Breast epithelium (tissue), 4 donors: Measurements from ENCODE around the gene ETS2. TPM values are rescaled to one million over a fixed set of nuclear protein-coding genes. Genes with fewer than 3 reads are reported as not detected.

Source experiments
- DNase-seq, 2 donors: peaks; one replicate each; pipeline ENCODE4 v3.0.0-alpha.2; 2019; ENCODE audit warnings: low spot score in 2 of 2
- H3K27ac ChIP-seq, 2 donors: fragments of 200-600 bp; sonication (generic) in 1 of 2; one replicate each; pipeline ENCODE4 v1.5.1; 2016 to 2019; ENCODE audit warnings: mild to moderate bottlenecking in 1 of 2
- H3K27me3 ChIP-seq, 2 donors: fragments of 200-600 bp; sonication (generic) in 1 of 2; one replicate each; pipeline versions ENCODE4 v1.5.1 to v1.6.0; 2017 to 2019; ENCODE audit warnings: control low read depth in 1 of 2, mild to moderate bottlenecking in 1 of 2
- H3K36me3 ChIP-seq: fragments of 200-600 bp; one replicate; pipeline ENCODE4 v1.5.1; 2019
- H3K4me1 ChIP-seq, 2 donors: fragments of 200-600 bp; sonication (generic); one replicate each; pipeline ENCODE4 v1.5.1; 2016 to 2019; ENCODE audit warnings: control low read depth in 1 of 2
- H3K4me3 ChIP-seq, 3 donors: fragments of 200-600 bp; sonication (generic); 1 replicate in 2 of 3; 2 replicates in 1 of 3; pipeline ENCODE4 v1.5.1; 2016 to 2019; ENCODE audit warnings: mild to moderate bottlenecking in 3 of 3, moderate library complexity in 2 of 3
- H3K9me3 ChIP-seq, 2 donors: fragments of 200-600 bp; sonication (generic) in 1 of 2; one replicate each; pipeline ENCODE4 v1.5.1; 2016 to 2019; ENCODE audit warnings: control low read depth in 1 of 2
- POLR2A ChIP-seq: fragments of 450-650 bp; IDR thresholded peaks from one replicate; pipeline ENCODE4 v1.6.1; 2016; ENCODE audit warnings: antibody characterized with exemption, mild to moderate bottlenecking, moderate library complexity
- POLR2AphosphoS5 ChIP-seq, 3 donors: sonication (generic); formaldehyde crosslinking; IDR thresholded peaks; one replicate each; pipeline ENCODE4 v1.6.1; 2017; ENCODE audit warnings: antibody characterized with exemption in 3 of 3
- intact Hi-C: fragments of 100-400 bp; cut with DNase I; formaldehyde crosslinking; loops from one replicate; pipeline ENCODE4 v1.15.1; 2023; ENCODE audit warnings: low total_unique reads
- total RNA-seq, 3 donors: library from RNA; depleted of rRNA; stranded (reverse); fragments of >200 nt; gene quantifications; one replicate each; pipeline ENCODE4 v1.1.0, GENCODE V29; 2016
- TF ChIP-seq, protein P1 (sequence below), 3 donors: fragments of 450-650 bp; IDR thresholded peaks; one replicate each; pipeline ENCODE4 v1.5.1; 2016 to 2017; ENCODE audit warnings: antibody characterized with exemption in 3 of 3, mild to moderate bottlenecking in 3 of 3, moderate library complexity in 3 of 3

Gene ETS2
- total RNA-seq, 3 donors from 2014 or later, result 48.0 to 60.0 (median 57.5) TPM

- peak overlapping the region; percentile 96 to 100 (median 96) for H3K4me3 ChIP-seq
- no peaks in the 10 kb centered on the region for H3K36me3 ChIP-seq
- no peaks in the 10 kb centered on the region for H3K4me1 ChIP-seq
- intact Hi-C loops, result no loop called here
- TF ChIP-seq POLR2AphosphoS5 (IDR thresholded peaks at IDR 0.05) (peak in 1 of 3 donors; percentile 36), POLR2A (no peak)
- TF ChIP-seq, protein P1, sequence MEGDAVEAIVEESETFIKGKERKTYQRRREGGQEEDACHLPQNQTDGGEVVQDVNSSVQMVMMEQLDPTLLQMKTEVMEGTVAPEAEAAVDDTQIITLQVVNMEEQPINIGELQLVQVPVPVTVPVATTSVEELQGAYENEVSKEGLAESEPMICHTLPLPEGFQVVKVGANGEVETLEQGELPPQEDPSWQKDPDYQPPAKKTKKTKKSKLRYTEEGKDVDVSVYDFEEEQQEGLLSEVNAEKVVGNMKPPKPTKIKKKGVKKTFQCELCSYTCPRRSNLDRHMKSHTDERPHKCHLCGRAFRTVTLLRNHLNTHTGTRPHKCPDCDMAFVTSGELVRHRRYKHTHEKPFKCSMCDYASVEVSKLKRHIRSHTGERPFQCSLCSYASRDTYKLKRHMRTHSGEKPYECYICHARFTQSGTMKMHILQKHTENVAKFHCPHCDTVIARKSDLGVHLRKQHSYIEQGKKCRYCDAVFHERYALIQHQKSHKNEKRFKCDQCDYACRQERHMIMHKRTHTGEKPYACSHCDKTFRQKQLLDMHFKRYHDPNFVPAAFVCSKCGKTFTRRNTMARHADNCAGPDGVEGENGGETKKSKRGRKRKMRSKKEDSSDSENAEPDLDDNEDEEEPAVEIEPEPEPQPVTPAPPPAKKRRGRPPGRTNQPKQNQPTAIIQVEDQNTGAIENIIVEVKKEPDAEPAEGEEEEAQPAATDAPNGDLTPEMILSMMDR (IDR thresholded peaks at IDR 0.05), result peak in 2 of 3 donors; percentile 19 to 47
- peak overlapping the region; percentile 91 to 97 for H3K27ac ChIP-seq
- peak; percentile 65 to 69 for DNase-seq
- no peaks in the 10 kb centered on the region for H3K9me3 ChIP-seq
- H3K27me3 ChIP-seq, result no peaks in the 10 kb centered on the region
These were observed 871 bp upstream of the ETS2 start for GRCh38 chr21:38804789-38805327.

GRCh38 chr21:38806153-38806941, 618 bp downstream of the ETS2 start:
- Histone ChIP-seq H3K36me3 (no peaks in the 10 kb centered on the region), H3K27me3 (no peaks in the 10 kb centered on the region), H3K27ac (peak overlapping the region; percentile 91 to 97), H3K4me3 (peak overlapping the region; percentile 96 to 100 (median 96)), H3K9me3 (no peaks in the 10 kb centered on the region), H3K4me1 (no peaks in the 10 kb centered on the region)
- intact Hi-C loops, result no loop called here
- no peak for DNase-seq
- TF ChIP-seq, protein P1 (IDR thresholded peaks at IDR 0.05), result peak in 1 of 3 donors; percentile 5
- TF ChIP-seq POLR2A (no peak), POLR2AphosphoS5 (IDR thresholded peaks at IDR 0.05) (peak in 1 of 3 donors; percentile 36)

- Histone ChIP-seq H3K9me3 (no peaks in the 10 kb centered on the region), H3K4me3 (peak overlapping the region; percentile 96 to 100 (median 96)), H3K4me1 (no peaks in the 10 kb centered on the region), H3K36me3 (no peaks in the 10 kb centered on the region), H3K27me3 (no peaks in the 10 kb centered on the region), H3K27ac (peak overlapping the region; percentile 91 to 97)
- intact Hi-C loops, result no loop called here
- TF ChIP-seq POLR2AphosphoS5 (IDR thresholded peaks at IDR 0.05) (no peak), POLR2A (no peak)
- TF ChIP-seq, protein P1 (IDR thresholded peaks at IDR 0.05), result no peak
- DNase-seq, result no peak
These were observed 1.2 kb downstream of the ETS2 start for GRCh38 chr21:38806942-38807284.

- intact Hi-C loops, result no loop called here
- no peak for DNase-seq
- TF ChIP-seq POLR2AphosphoS5 (IDR thresholded peaks at IDR 0.05) (no peak), POLR2A (no peak)
- TF ChIP-seq, protein P1 (IDR thresholded peaks at IDR 0.05), result no peak
- no peaks in the 10 kb centered on the region for H3K36me3 ChIP-seq
- H3K27me3 ChIP-seq, result no peaks in the 10 kb centered on the region
- H3K9me3 ChIP-seq, result no peaks in the 10 kb centered on the region
- no peaks in the 10 kb centered on the region for H3K4me1 ChIP-seq
- H3K4me3 ChIP-seq, result peak overlapping the region; percentile 96 to 100 (median 96)
- H3K27ac ChIP-seq, result peak overlapping the region; percentile 79 to 91
These were observed 1.7 kb downstream of the ETS2 start for GRCh38 chr21:38807441-38807871.

DNA sequence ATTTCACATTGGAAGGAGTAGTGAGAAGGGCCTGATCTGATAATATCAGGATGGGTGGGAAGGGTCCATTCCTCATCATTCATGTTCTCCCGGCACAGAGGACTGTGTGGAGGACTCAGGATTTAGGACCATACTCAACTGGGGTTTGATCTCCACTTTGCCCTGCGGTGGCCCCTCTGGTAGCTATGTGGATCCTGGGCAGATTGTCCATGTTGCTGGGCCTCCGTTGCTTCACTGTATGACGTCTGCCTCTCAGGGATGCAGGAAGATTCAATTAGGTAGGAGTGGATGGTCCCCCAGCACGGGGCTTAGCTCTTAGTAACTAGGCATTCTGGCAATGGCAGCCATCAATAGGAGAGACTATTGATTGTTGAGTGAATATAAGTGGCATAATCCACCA, 2.3 kb downstream of the ETS2 start:
- intact Hi-C loops, result no loop called here
- no peaks in the 10 kb centered on the region for H3K4me1 ChIP-seq
- TF ChIP-seq, protein P1 (IDR thresholded peaks at IDR 0.05), result no peak
- no peak for TF ChIP-seq POLR2A
- no peak for TF ChIP-seq POLR2AphosphoS5 (IDR thresholded peaks at IDR 0.05)

More for the DNA sequence above, 2.3 kb downstream of the ETS2 start:
- Histone ChIP-seq H3K27ac (peak overlapping the region; percentile 79 to 91), H3K27me3 (no peaks in the 10 kb centered on the region), H3K36me3 (no peaks in the 10 kb centered on the region), H3K4me3 (peak overlapping the region; percentile 96 to 100 (median 96)), H3K9me3 (no peaks in the 10 kb centered on the region)
- no peak for DNase-seq
